Glomerular visceral epithelial cell (primary cell): Measurements from ENCODE around the gene ACSL6.

ENCODE experiments used
- DNase-seq: peaks from one replicate; pipeline ENCODE4 v3.0.0-alpha.2; 2016; ENCODE audit errors: extremely low spot score

The ACSL6 gene

GRCh38 chr5:131979816-131980215 is 31.6 kb downstream of the ACSL6 start:
- no peak for DNase-seq

GRCh38 chr5:131977212-131977604 is 34.2 kb downstream of the ACSL6 start:
- DNase-seq: no peak

GRCh38 chr5:131976414-131977211 is 34.8 kb downstream of the ACSL6 start:
- DNase-seq: no peak

GRCh38 chr5:131974956-131975726 is 36.3 kb downstream of the ACSL6 start:
- DNase-seq: no peak

- DNase-seq: no peak
Observed at GRCh38 chr5:131974622-131974955, 36.9 kb downstream of the ACSL6 start.

- DNase-seq: no peak
Observed at GRCh38 chr5:131974016-131974415, 37.4 kb downstream of the ACSL6 start.

GRCh38 chr5:131973089-131973712 is 38.3 kb downstream of the ACSL6 start:
- no peak for DNase-seq

GRCh38 chr5:131968396-131968954 is 43.0 kb downstream of the ACSL6 start:
- DNase-seq: no peak

- no peak for DNase-seq
Observed at GRCh38 chr5:131966551-131966950, 44.9 kb downstream of the ACSL6 start.

- DNase-seq: no peak
Observed at GRCh38 chr5:131965826-131966415, 45.5 kb downstream of the ACSL6 start.

- no peak for DNase-seq
Observed at GRCh38 chr5:131959906-131960305, 51.6 kb downstream of the ACSL6 start.

- no peak for DNase-seq
Observed at GRCh38 chr5:131959136-131959535, 52.3 kb downstream of the ACSL6 start.

GRCh38 chr5:131957721-131958441 is 53.6 kb downstream of the ACSL6 start:
- DNase-seq: no peak

GRCh38 chr5:131953969-131954368 is 57.5 kb downstream of the ACSL6 start:
- DNase-seq: no peak

- no peak for DNase-seq
Observed at GRCh38 chr5:131952301-131952857, 59.1 kb downstream of the ACSL6 start.

GRCh38 chr5:131950706-131951105 is 60.8 kb downstream of the ACSL6 start:
- DNase-seq: no peak

- no peak for DNase-seq
Observed at GRCh38 chr5:131947445-131947844, 64.0 kb downstream of the ACSL6 start.

GRCh38 chr5:131945551-131946168 is 65.8 kb downstream of the ACSL6 start, which contains the start of gene MEIKIN:
Gene MEIKIN, minus strand, starts transcription at chr5:131945663. Its CDS starts 158 bp downstream, at chr5:131945505.
- no peak for DNase-seq

- no peak for DNase-seq
Observed at GRCh38 chr5:131944702-131945550, 66.5 kb downstream of the ACSL6 start.

GRCh38 chr5:131943916-131944315 is 67.5 kb downstream of the ACSL6 start:
- no peak for DNase-seq
